Measurements from ENCODE around the gene NAIF1.
"Not testable (repeated sequence)": the region's sequence is repeated elsewhere in the genome, so short reads cannot be mapped to it uniquely, and the experiment has no call there.

NAIF1 gene

DNA sequence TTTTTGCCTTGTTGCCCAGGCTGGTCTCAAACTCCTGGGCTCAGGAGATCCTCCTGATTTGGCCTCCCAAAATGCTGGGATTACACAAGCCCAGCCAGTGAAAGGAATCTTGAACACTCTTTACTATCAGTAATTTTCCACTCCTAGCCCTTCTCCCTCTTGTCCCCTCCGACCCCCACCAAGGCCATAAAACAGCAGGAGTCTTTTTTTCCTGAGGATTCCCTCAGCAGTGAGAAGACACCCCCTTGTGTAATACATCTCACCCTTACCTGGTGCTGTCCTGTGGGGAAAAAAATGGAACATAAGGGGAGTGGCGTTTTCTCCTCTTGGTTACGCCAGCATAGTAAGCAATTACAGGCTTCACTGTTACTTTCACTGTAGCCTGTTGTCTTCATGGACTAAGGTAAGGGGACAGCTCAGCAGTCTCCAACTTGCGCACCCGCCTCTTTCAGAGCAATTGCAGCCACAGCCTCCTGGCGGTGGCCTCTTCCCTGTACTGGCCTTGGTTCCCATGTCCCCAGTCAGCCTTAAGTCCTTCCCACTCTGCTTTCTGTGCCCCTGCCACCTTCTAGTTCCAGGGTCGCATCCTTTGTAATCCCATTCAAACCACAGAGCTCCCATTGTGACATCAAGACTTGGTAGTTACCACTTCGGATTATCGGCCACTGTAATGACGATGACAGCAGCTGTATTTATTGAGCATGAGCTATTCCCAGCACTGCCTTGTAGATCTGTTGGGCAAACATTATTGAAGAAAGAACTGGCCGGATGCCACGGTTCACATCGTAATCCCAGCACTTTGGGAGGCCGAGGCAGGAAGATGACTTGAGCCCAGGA lies 10.0 kb downstream of the NAIF1 start:
- no peak for DNase-seq

DNA sequence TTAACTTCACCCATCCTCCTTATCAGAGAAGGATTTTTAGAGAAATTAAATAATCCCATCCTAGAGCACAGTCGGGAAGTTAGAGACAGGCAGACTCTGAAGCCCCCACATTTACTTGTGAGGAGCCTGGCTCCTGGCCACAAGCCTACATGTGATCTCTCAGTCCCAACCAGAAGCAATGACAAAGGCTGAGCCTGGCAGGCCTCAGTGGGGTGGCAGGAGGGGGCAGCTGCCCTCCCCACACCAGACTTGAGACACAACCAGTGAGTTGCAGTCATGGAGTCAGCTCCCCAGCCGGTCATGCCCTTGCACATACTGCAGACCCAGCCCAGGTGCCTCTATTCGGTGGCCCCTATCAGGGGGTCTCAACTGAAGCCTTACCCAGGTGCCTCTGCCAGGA lies 11.0 kb downstream of the NAIF1 start:
- no peak for DNase-seq

DNA sequence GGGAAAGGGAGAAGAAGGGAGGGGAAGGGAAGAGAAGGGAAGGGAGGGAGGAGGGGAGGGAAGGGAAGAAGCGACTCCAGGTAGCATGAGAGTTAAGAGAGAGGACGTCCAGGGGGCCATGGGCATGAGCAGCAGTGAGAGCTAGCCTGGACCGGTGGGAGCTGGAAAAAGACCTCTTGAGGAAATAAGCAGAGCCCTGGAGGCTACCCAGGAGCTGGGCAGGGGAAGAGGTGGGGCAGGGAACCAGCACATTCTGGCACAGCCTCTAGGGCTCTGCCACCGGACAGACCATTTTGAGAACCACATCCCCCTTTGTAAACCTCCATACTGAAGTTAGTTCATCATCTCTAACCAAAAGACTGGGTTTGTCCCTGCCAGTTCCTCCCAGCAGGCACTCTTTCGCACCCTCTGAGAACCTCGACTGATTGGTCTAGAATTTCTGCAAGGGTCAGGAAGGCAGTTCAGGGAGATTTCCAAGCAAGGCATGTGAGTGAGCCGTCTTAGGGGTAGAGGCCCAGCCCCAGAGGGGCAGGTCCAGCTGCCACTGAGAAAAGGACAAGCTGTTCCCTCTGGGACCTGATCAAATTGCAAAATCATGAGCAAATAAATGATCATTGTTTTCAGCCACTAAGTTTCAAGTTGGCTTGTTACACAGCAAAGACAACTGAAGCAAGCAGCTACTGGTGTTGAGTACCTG lies 11.6 kb downstream of the NAIF1 start:
- no peak for DNase-seq

DNA sequence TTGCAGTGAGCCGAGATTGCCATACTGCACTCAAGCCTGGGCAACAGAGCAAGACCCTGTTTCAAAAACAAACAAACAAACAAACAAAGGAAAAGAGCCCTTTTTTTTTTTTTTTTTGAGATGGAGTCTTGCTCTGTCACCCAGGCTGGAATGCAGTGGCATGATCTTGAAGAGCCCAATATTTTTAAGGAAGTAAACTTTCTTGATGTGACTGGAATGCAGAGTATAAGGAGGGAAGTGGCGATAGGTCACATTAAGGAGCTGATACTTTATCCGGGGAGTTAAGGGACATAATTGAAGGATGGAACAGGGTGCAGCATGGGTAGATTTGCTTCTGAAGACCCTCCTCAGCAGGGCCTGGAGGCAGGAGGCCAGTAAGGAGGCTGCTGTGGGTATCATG lies 13.0 kb downstream of the NAIF1 start:
- DNase-seq = no peak

DNA sequence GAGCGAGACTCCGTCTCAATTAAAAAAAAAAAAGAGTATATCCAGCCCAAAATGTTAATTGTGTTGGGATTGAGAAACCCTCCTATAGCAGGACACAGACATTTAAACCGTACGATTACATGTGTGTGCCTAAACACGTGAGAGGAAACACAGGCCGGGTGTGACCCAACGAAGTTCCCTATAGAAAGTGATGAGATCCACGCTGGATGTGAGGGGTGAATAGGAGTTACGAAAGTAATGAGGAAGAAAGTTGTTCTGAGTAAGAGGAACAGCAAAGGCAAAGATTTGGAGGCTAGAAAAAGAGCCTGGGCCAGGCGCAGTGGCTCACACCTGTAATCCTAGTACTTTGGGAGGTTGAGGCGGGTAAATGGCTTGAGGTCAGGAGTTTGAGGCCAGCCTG lies 13.6 kb downstream of the NAIF1 start:
- no peak for DNase-seq

DNA sequence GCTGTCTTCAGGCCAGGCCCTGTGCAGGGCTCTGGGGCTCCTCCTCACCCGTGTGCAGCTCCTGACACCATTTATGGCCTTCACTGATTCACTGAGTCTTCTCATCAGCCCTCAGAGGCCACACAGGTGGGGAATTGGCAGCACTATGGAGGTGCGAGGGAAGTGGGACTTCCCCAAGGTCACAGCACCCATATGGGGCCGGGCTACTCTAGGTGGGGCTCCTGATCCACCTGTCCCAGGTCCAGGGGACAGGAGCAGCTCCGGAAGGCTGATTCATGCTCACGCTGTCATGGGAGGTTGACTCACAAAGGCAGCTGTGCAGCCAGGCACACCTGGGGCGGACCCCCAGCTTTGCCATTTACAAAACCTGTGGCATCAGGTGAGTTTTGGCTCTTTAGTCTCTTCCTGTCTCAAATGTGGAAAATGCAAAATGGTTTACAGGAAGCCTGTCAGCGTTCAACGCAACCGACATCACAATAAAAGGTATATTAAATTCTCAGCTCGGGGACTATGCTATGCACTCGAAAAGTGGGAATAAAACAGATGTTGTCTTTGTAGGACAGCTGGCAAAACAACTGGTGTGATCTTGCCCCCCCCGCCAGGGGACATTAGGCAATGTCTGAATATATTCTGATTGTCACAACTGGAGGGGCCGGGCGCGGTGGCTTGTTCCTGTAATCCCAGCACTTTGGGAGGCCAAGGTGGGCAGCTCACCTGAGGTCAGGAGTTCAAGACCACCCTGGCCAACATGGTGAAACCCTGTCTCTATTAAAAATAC lies 15.0 kb downstream of the NAIF1 start:
- no peak for DNase-seq

DNA sequence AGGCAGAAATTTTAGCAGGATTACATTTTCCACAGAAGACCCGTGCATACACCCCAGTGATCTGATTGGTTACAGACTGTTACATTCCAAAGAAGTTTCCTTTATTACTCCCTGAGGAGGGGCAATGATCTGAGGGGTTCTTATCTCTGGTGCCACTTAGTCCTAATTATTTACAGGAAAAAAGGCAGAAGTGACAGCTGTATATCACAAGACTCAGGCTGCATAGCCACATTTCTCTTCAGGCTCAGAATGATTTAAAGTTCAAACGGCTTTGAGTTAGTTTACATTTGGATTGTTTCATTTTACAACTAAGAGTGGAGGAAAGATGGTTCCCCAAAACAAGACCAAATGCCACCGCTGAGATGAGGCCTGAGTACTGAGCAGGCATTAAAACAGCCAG lies 17.3 kb downstream of the NAIF1 start:
- no peak for DNase-seq

DNA sequence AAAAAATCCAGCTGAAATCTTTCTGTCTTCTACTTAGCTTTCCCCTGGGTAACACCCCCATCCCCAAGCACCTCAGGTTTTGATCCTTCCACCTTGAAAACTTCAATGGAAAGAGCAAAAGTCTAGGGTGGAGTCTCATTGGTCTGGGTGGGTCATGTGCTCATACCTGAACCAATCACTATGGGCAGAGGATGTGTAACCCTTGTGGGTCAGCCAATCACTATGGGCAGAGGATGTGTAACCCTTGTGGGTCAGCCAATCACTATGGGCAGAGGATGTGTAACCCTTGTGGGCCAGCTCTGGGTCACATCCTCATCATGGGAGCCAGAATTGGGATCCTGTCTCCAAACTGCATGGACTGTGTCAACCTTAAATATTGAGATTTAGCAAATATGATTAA lies 18.5 kb downstream of the NAIF1 start:
- DNase-seq = no peak

DNA sequence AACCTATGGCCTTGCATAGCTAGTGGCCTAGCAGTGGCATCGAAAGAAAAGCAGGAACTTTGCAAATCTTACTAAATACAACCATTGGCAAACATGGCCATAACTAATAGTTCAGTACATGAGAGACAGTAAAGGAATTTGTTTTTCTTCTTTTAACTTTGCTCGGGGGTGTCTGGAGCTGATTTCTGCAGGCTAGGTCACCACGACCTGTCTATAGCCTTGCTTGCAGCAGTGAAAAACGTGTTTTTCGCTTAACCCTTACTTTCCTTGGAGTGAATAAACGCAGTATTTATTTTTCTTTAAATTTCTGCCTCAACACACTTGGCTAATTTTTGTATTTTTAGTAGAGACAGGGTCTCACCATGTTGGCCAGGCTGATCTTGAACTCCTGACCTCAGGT lies 19.9 kb downstream of the NAIF1 start:
- no peak for DNase-seq

DNA sequence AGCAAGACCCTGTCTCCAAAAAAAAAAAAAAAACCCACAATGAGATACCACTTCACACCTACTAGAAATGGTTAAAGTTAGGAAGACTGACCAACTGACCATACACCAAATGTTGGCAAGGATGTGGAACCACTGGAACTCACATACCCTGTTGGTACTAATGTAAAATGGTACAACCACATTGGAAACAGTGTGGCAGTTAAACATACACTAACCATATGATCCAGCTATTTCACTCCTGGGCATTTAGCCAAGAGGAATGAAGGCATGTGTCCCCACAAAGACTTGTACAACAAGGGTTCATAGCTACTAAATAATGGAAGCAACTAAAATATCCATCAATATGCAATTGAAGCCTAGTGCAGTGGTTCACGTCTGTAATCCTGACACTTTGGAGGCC lies 21.3 kb downstream of the NAIF1 start:
- no peak for DNase-seq

DNA sequence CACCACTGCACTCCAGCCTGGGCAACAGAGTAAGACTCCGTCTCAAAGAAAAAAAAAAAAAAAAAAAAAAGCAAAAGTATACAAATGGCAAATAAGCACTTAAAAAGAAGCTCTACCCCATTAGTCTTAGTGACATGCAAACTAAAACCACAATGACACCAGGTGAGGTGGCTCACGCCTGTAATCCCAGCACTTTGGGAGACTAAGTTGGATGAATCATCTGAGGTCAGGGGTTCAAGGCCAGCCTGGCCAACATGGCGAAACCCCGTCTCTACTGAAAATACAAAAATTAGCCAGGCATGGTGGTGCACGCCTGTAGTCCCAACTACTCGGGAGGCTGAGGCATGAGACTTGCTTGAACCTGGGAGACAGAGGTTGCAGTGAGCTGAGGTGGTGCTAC lies 21.7 kb downstream of the NAIF1 start:
- DNase-seq = not testable (repeated sequence)

DNA sequence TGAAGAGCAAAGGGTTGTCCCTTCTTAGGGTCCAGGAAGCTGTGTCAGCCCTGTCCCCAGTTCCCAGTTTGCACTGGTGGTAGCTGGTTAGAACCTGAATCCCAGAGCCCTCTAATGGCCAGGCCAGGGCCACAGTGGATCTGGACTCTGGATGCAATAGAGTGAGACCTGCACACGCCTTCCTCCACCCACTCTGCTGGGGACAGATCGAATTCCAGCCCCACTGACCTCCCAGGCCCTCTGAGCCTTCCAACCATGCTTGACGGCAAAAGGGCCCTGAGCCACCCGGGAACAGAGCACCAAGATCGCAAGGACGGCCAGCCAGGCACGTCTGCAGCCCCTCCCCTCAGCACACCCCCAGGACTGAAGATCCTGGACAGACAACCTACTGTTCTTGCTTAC lies 23.7 kb downstream of the NAIF1 start:
- DNase-seq = no peak

DNA sequence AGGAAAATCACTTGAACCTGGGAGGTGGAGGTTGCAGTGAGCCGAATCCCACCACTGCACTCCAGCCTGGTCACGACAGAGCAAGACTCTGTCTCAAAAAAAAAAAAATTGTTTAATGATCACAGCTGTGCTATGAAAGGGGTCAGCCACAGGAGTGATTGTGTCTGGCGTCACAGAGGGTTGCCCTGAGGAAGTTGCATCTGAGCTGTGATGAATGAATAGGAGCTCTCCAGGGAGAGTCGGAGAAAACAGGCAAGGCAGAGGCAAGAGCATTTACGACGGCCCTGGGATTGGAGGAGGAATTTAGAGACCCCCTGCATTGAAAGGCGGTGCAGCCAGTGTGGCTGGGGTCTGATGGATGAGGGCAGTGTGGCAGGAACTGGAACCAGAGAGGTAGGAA lies 25.1 kb downstream of the NAIF1 start:
- DNase-seq = no peak

DNA sequence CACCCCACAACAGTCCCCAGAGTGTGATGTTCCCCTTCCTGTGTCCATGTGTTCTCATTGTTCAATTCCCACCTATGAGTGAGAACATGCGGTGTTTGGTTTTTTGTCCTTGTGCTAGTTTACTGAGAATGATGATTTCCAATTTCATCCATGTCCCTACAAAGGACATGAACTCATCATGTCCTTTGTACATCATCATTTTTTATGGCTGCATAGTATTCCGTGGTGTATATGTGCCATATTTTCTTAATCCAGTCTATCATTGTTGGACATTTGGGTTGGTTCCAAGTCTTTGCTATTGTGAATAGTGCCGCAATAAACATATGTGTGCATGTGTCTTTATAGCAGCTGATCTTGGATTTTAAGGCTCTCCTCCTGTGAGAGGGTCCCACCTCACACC lies 26.3 kb downstream of the NAIF1 start:
- DNase-seq = not testable (repeated sequence)

DNA sequence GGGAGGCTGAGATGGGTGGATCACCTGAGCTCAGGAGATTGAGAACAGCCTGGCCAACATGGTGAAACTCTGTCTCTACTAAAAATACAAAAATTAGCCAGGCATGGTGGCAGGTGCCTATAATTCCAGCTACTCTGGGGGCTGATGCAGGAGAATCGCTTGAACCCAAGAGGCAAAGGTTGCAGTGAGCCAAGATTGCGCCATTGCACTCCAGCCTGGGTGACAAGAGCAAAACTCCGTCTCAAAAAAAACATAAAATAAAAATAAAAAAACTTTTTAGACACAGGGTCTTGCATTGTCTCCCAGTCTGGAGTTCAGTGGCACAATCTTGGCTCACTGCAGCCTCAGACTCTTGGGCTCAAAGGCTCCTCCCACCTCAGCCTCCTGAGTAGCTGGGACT lies 30.6 kb downstream of the NAIF1 start:
- DNase-seq = not testable (repeated sequence)

DNA sequence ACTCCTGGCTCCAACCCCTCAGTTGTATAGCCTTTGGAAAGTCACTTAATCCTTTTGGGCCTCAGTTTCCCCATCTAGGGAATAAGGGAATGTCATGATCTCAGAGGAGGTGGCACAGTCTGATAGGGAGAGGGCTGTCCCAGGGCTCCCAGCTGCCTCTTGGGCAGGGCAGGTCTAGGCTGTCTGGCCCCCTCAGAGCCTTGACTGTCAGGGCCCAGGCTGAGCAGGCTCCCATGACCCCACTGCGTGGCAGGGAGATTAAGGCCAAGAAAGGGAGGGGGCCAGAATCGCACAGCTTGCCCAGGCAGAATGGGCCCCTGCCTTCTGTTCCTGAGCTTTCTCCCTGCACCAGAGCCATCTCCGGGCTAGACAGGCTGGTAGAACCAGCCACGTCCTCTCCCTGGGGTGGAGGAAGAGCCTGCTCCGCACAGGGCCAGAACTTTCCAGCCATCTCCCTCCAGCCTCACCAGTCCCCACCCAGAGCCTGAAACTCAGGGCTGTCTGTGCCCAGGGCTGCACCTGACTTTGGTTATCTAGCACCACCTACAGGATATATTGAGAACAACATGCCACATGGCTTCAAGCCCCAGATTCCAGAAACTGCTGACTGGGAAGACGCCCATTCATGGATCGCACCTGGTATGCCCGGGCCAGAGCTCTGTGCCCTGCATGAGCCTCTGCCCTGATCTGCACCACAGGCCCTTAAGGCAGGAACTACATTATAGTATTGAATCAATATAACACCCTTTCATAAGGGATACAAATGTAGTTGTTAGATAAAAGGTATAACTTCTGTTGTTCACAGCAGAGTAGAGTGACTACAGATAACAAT lies 32.1 kb downstream of the NAIF1 start:
- DNase-seq = peak; percentile 43

DNA sequence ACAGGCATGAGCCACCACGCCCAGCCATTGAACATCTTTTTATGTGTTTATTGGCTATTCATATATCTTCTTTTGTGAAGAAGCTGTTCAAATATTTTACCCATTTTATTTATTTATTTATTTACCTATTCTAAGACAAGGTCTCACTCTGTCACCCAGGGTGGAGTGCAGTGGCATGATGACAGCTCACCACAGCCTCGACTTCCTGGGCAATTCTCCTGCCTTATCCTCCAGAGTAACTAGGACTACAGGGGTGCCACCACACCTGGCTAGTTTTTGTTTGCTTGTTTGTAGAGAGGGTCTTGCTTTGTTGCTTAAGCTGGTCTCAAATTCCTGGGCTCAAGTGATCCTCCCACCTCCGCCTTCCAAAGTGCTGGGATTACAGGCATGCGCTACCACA lies 33.5 kb downstream of the NAIF1 start:
- no peak for DNase-seq

DNA sequence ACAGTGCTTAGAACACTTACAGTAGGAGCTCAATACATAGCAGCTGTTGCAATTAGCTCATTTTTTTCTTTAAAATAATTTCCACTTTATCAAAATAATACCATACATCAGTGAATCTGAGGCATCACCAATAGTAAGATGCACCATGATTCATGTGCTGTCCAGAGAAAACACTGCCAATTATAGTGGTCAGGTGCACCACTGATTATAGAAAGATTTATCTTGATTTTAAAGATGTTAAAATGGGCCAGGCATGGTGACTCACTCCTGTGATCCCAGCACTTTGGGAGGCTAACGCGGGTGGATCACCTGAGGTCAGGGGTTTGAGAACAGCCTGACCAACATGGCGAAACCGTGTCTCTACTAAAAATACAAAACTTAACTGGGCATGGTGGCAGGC lies 39.4 kb downstream of the NAIF1 start:
- no peak for DNase-seq

DNA sequence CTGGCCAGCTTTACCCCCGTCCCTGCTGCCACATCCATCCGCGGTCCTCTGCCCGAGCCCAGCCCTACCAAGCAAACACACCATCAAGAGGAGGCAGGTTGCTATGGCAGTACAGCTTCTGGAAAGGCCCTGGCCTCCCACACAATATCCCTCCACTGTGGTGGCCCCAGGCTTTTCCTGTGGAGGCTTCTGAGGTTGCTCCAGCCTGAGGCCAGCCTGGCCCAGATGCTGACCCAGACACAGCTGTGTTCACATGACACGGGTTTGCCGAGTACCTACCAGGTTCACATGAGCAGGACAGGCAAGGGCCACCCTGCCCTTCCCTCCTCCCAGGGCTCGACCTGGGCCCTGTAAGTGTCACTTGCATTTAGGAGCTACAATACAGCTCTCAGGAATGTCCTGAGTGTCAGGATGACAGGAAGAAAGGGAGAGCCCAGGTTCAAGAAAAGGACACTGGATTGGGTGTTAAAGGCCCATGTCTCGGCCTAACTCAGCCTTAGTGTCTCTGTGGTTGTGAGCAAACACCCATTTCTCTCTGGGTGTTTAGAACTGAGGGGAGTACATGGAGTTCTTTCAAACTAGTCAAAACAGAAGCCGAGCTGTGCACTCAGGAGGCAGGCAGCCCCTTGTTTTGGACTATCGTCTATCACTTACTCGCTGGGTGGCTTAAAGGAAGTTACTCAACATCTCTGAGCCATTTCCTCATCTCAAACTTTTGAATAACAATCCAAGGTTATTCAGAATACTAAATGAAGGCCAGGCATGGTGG lies 40.2 kb downstream of the NAIF1 start:
- DNase-seq = no peak

DNA sequence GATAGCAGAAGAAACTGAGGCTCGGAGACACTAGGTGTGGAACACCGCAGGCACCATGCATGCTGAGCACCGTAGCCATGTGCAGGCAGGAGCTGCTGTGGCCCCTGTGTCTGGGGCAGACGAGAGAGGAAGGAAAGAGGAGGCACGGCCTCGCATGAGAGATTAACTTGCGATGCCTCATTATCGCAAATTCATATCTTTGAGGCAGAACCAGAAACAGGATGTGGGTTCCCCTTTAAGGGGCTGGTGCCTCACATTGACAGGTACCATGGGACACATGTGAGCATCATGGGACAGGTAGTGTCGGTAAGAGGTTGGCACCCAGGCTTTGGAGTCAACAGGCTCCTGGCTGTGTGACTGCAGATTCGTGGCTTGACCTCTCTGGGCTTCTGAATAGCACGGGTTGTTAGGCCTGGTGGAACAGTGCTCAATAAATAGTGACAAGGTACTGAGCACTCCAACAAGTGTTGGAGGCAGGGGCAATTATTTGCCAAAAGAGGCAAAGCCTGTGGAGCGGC lies 40.8 kb downstream of the NAIF1 start:
- DNase-seq = peak; percentile 70

DNA sequence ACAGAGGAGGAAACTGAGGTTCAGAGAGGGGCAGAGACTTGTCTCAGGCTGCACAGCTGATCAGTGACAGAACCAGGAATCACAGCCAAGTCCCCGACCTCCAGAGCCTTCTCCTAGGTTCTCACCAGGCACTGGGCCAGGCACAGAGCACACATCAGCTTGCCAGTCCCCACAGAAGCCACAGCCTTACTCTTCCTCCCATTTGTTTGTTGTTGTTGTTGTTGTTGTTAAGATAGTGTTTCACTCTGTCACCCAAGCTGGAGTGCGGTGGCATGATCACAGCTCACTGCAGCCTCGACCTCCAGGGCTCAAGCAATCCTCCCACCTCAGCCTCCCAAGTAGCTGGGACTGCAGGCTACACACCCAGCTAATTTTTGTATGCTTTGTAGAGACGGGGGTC lies 41.4 kb downstream of the NAIF1 start:
- no peak for DNase-seq
